ENCODE data around the gene PKD2.
"Not testable (repeated sequence)": the region's sequence is repeated elsewhere in the genome, so short reads cannot be mapped to it uniquely, and the experiment has no call there.

PKD2 gene

DNA sequence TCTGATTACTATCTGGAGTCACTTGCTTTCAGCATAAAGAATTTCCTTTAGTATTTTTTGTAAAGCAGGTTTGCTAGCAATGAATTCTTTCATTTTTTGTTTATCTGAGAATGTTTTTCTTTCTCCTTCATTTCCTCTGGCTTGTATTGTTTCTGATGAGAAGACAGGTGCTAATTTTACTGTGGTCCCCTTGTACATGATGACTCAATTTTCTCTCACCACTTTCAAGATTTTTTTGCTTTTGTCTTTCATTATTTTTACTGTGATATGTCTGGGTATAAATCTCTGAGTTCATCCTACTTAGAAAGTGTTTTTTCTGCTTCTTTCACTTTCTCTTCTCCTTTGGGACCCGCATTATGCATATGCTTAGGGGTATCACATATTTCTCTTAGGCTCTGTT is 62.6 kb downstream of the PKD2 start:
- FAIRE-seq: no peak

DNA sequence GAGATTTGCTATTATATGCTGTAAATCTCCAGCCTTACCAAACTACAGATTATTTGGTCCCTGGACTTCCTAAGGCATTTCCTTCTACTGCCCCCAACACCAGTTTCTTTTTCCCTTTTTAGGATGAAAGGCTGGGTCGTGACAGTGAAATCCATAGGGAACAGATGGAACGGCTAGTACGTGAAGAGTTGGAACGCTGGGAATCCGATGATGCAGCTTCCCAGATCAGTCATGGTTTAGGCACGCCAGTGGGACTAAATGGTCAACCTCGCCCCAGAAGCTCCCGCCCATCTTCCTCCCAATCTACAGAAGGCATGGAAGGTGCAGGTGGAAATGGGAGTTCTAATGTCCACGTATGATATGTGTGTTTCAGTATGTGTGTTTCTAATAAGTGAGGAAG is 67.9 kb downstream of the PKD2 start:
- no peak for FAIRE-seq

DNA sequence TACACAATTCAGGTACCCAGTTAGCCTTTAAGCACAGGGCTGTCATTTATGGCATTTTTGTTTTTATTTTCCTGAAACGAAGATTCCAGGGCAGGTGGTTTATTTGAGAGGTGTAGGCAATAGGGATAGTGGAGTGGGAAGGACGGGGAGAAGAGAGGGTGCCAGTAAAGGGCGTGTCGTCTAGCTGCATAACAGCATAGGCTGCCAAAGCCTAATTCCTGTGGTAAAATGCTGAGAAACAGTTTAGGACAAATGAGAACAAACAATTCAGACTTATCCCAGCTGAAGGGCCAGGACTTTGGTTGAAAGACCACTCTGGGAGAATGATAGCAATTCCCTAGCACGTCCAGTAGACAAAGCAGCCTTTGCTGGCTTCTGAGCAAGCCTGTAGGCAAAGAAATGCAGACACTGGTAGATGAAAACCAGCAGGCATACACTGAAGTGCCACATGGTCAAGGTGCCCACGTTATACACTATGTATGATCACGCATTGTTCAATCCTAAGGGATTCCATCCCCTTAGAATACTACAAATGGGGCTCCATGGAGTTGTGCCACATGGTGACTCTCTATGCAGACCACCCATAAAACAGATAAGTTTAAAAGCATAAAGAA is 70.6 kb downstream of the PKD2 start:
- FAIRE-seq: no peak

DNA sequence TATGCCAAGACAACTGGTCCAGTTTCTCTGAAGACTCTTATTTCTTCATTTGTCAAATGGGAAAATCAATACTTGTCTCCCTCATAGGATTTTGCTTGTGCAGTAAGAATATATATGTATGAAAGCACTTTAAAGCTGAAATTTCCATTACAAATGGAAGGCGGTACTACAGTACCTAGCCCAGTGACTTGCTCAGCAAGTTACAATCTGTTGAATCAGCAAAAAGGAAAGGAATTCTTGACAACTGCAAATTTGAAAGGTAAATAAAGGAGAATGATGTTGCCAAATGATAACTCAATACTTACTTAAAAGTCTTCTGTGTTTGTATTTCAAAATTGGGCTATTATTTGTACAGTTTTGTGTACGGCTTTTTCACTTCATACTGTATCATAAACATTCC is 71.1 kb downstream of the PKD2 start:
- no peak for FAIRE-seq

- FAIRE-seq: no peak
Observed at GRCh38 chr4:88080626-88081025, 73.2 kb downstream of the PKD2 start.

DNA sequence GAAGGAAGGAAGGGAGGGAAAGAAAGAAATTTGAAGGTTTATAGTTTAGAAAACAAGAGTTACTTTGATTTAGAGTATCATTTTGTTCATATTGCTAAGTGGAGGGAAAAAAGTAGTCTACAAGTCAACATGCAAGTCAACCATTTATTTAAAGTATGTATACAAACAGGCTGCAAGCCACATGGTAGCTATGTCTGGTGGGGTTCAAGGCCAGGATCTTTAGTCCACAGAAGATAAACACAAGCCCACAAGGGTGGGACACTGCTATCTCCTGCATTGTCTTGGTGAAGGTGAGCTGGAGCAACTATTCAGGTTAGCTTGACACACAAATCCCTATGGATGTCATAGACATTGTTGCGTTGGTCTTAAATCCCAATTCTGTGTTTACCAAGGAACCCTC is 79.6 kb downstream of the PKD2 start:
- no peak for FAIRE-seq

- no peak for FAIRE-seq
Observed at GRCh38 chr4:88090898-88091297, 83.5 kb downstream of the PKD2 start.

DNA sequence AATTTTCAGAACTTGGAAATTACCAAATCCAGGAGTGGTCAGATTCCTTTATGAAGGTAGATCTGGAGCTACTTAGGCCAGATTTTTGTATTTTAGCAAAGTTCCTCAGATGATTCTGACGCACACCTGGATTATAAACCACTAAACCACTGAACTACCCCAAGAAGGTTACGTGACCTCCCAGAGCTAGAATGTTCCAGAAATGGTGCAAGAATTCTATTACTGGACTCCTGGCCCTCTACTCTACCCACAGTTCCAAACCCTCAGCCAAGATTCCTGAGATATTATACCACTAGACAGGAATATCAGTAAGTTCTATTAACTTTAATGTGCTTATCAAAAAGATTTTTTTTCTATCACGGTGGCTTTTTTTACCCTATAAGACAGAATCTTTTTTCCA is 83.9 kb downstream of the PKD2 start:
- no peak for FAIRE-seq

DNA sequence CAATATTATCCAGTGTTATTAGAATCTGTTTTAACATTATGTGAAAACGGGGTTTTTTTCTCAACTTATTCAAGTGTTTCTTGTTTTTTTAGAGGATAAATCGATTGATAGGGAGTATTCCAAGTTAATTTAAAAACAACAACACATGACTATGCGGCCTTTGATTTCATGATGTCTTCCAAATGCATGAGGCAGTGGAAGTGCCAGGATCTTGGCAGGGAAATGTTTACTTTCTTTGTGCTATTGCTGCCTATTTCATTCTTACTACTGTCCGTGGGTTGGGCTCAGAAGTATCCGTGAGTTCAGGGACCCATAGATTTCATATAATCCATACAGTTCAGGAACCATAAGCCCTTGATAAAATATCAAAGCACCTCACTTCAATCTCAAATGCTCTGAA is 86.4 kb downstream of the PKD2 start:
- FAIRE-seq: no peak

DNA sequence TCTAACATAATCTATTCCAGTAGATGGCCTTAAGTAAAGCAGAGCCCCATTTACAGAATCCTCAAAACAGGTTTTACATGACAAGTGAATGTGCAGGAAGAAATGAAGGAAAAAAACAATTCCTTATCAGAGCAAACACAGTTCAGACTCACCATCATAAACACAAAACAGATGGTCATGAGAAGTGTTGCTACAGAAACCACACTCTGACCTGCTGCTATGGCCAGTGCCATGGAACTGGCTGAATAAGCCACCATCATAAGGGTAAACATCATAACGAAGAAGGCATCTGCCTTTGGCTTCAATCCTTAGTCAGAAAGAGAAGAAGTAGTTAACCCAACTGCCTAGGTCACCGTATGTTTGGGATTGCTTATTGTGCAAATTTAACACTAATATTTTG is 89.9 kb downstream of the PKD2 start:
- FAIRE-seq: no peak

GRCh38 chr4:88097781-88098180 is 90.3 kb downstream of the PKD2 start:
- FAIRE-seq: no peak

- no peak for FAIRE-seq
Observed at GRCh38 chr4:88098993-88099752, 91.7 kb downstream of the PKD2 start.

- FAIRE-seq: no peak
Observed at GRCh38 chr4:88101165-88101564, 93.7 kb downstream of the PKD2 start.

DNA sequence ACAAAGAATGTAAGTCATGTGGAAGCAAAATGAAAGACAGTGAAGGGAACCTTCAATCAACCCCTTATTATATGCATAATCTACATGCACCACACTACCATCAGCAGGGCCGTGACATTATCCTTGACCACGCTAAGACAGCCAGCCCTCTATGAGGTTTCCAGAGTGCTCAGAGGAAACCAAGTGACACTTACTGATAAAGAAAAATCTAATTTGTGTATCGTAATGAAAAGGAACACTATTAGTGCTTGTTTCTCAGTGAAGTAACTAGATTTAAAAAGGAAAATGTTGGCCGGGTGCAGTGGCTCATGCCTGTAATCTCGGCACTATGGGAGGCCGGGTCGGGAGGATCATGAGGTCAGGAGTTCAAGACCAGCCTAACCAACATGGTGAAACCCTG is 94.6 kb downstream of the PKD2 start:
- no peak for FAIRE-seq

DNA sequence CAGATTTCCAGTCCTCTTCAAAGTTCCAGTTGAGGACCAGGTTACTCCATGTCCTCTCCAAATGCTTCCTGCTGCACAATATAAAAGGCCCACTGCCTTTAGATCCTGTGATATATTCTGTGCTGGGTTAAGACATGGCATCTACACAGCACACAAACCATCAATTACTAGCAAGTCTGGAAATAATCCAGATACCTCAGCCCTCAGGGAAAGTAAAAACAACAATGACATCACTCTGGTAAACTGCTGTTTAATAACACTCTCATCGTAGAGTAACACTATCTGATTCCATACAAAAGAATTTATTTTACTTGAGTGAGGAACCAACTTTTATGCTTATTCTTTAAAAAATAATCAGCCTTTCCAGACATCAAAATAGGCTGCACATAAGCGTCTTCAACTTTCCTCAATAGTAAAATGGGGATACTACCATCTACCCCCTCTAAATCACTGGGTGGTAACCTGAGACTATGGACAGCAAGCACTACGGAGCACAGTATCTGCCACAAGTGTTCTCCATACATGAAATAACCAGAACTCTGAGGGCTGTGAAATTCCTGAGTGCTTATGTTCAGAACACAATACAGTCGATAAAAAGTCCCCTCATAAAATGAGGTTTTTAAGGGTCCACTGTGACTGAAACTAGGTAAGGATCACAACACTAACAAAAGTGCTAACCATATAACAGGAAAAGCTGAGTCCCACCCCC is 97.6 kb downstream of the PKD2 start:
- FAIRE-seq: no peak

GRCh38 chr4:88106205-88106604 is 98.8 kb downstream of the PKD2 start:
- FAIRE-seq: no peak

GRCh38 chr4:88107406-88108107 is 100.1 kb downstream of the PKD2 start:
- no peak for FAIRE-seq

GRCh38 chr4:88108108-88108465 is 100.7 kb downstream of the PKD2 start:
- not testable (repeated sequence) for FAIRE-seq

- FAIRE-seq: no peak
Observed at GRCh38 chr4:88108747-88109122, 101.3 kb downstream of the PKD2 start.

GRCh38 chr4:88109123-88109881 is 101.9 kb downstream of the PKD2 start:
- FAIRE-seq: no peak

- no peak for FAIRE-seq
Observed at GRCh38 chr4:88110826-88111225, 103.4 kb downstream of the PKD2 start.

DNA sequence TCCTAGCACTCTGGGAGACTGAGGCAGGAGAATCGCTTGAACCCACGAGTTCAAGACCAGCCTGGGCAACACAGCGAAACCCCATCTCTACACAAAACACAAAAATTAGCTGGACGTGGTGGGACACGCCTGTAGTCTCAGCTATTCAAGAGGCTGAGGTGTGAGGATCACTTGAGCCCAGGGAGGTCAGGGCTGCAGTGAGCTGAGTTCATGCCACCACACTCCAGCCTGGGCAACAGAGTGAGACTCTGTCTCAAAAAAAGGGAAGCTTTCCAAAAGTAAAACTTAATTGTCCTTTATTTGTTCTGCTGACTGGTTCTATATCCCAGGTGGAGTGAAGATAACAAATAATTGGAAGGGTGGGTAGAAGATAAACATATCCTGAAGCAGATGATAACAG is 105.4 kb downstream of the PKD2 start:
- no peak for FAIRE-seq

DNA sequence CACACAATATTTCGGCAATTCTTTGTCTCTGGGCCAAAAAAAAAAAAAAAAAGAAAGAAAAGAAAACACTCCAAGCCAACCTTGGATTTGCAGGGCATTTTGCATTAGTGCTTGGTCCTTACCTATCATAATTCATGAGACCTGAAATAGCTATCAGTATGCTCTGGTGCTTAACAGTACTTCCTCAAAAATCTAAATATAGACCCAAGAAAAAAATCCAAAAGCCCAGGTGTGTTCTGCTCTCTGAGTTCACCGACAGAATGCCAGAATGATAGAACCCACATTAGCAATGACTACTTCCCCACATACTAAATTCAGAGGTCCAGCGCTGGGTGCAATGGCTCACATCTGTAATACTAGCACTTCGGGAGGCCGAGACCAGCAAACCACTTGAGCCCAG is 108.2 kb downstream of the PKD2 start:
- no peak for FAIRE-seq
